Activated CD8-positive, alpha-beta memory T cell treated with anti-CD3 and anti-CD28 coated beads, Interleukin-2, amount 50 U/mL, for 4 hours (primary cell): Measurements from ENCODE around the gene SEMG1.

Source experiments
- DNase-seq: peaks from one replicate; pipeline ENCODE4 v3.0.0-alpha.2; 2020

The SEMG1 gene

DNA sequence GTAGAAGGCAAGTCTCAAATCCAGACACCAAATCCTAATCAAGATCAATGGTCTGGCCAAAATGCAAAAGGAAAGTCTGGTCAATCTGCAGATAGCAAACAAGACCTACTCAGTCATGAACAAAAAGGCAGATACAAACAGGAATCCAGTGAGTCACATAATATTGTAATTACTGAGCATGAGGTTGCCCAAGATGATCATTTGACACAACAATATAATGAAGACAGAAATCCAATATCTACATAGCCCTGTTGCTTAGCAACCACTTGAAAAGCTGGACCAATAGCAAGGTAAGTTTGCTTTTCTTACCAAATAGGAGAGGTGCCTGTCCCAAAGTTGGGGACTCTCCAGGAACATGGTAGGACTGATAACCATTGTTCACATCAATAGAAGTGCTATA is 16.3 kb downstream of the SEMG1 start:
- no peak for DNase-seq

DNA sequence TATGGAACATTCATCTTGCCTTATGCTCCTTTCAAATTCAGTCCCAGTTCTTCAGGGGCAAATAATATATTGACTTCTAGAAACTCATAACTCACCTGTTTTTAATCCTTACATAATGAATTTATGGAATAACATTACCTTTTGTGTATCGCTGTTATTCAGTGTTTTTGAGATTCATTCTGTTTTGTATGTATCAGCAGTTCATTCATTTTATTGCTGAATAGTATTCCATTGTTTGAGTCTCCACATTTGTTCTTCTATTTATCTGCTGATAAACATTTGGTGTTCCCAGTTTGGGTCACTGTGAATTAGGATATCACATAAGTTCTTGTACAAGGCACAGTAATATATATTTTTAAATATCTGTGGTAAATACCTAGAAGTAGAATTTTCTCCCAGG is 19.5 kb downstream of the SEMG1 start:
- DNase-seq, result no peak

DNA sequence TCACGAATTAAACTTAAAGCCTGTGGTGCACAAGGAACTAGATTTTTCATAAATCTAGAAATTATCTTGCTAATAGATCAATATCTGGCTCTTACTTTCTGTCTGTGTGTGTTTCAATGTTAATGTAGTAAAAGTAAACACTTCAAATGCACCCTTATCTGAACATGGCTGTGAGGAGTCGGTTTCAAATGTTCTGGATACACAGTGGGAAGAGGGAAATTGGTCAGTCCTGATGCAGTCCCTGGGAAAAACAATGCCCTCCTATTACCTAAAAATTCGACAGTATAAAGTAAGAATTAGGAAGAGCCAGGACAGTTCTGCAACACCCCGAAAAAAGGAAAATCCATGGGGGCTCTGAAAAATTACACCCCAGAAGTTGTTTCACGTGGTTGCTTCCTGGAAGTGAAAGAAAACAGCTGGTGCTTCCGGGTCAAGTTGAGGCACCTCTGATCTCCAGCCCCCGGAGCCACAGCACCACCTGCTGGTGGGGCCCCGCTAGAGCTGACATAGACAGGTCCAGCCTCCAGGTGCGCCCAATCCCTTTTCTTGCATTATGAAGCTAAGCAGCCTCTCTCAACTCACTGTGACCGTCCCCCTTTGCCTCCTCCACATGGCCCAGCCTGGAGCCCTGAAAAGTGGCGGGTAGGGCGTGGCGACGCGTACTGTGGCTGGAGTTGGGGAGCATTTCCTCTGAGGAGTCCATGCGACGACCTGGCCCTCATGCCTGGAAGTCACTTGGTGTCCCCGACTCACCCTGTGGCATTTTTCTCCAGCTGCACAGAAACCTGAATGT is 22.6 kb downstream of the SEMG1 start:
- DNase-seq, result no peak

DNA sequence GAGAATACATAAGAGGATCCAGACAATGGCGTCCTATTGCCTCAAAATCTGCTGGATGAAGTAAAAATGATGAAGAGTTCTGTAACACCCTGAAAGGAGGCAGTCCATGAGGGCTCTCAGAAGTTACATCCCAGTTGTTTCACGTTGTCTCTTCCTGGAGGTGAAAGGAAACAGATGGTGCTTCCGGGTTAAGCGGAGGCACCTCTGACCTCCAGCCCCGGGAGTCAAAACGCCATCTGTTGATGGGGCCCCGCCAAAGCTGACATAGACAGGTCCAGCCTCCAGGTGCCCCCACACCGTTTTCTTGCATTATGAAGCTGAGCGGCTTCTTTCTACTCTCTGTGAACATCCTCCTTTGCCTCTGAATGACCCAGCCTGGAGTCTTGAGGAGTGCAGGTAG is 23.8 kb downstream of the SEMG1 start:
- DNase-seq, result no peak

DNA sequence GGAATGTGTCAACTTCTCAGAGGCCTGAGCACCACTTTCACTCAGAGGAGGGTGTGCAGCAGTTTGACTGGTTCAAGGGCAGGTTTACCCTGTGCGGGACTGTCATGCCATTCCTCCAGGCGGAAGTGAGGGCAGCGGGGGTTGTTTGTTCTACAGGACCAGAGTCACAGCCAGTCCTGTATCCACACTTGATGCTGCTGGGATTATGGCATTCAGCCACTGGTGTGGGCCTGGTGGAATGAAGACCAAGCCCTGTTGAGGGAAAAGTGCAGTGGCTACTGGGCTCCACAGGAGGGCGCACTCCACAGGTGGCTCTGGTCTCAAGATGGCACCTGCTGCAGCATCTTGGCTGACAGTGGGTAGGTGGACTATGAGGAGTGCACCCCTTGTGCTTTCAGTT is 29.2 kb downstream of the SEMG1 start:
- DNase-seq, result no peak

DNA sequence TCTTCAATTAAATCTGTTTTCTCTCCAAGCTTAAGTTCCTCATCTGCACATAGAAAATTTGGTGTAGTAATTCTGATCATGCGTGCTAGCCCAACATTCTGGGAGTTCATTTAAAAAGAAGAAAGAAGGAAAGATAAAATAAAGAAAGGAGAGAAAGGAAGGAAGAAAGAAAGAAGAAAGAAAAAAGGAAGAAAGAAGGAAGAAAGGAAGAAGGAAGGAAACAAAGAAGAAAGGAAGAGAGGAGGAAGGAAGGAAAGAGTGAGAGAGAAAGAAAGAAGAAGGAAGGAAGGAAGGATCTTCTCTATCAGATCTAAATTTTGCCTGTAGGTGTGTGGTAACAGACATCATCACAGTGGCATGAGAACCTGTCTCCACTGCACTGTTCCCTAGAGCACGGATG is 31.3 kb downstream of the SEMG1 start:
- DNase-seq, result no peak

DNA sequence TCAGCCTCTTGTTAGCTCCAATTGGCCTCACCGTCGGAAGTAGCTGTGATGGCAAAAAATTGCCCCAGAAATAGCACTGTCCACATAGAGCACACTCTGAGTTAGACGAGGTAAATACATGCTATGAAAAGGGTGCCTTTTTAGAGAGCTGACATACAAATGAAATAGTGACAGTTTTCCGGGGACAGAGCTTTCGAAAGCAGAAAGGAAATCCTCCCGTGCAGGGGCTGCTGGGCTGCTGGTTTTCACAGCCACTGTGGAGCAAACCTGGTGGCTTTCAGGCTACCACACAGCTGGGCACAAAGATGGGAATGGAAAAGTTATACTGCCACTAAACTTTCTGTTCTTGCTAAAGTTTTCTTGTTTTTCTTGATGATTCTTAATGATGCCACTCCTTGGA is 39.3 kb downstream of the SEMG1 start:
- no peak for DNase-seq

DNA sequence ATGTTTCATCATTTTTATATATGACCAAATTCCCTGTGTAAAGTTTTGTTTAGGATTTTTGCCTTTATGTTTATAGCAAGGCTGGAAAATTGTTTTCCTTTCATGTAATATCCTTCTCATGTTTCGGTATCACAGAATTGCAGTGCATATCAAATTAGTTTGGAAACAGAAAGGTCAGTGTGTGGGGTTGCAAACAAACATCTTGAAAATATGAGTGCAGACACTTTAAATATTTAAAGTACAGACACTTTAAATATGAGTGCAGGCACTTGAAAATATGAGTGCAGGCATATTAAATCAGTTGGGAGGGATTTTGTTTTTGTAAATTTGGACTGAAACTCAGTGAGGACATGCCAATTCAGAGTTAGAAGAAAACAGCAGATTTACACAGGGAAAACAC is 41.0 kb downstream of the SEMG1 start:
- DNase-seq, result no peak

DNA sequence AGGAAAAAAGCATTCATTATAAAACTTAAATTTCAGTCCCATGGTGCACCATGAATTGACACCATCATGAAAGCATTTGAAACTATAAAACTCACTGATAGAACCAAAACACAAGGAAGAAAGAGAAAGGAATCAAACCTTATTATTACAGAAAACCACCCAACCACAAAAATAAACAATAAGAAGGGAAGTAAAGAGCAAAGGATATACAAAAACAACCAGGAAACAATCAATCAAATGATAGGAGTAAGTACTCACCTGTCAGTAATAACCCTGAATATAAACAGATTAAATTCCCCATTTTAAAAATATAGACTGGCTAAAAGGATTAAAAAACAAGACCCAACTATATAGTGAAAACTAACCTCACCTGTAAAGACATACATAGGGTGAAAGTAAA is 41.8 kb downstream of the SEMG1 start:
- no peak for DNase-seq

DNA sequence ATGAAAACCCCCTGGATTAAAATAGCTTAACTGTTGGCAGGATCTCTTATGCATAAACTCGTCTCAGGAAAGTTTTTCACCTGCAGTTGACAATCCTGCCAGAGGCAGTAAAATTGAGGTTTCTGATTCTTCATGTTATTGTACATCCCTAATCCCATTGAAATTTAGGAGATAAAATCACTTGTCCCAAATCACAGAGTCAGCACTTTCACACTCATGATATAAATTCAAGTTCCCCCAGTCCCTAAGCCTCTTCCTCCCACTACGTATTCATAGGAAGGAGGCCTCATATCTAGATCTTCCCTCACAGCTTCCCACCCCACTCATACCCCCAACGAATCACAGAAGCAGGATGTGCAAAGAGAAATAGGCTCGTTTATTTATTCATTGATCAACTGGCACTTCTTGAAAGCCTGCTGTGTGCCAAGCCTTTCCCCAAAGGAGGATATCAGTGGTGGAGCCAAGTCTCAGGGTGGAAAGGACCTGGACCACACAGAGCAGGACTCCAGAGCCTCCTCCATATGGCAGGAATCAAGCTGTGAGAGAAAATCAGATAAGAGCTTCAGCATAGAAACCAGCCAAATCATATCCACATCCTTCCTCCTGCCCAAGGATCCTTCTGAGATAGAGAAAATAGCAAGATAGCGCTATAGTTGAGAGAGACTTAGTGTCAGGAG is 45.2 kb downstream of the SEMG1 start:
- no peak for DNase-seq

DNA sequence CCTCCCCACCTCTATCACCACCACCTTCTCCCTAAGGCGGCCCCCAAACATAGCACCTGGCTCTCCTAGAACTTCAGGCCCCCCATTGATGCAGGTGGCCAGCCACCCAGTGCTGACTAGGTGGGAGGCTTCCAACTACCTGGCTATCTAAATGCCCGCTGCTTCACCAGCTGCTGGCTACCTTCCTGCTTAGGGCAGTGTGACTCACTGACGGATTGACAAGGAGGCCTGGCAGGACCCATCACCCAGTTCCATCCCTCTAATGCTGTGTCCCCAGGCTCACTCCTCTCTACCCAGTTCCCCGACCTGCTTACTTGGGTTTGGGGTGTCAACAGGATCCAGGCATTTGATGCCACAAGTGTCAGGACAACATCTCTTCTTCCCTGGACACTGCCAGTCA is 46.4 kb downstream of the SEMG1 start:
- no peak for DNase-seq

DNA sequence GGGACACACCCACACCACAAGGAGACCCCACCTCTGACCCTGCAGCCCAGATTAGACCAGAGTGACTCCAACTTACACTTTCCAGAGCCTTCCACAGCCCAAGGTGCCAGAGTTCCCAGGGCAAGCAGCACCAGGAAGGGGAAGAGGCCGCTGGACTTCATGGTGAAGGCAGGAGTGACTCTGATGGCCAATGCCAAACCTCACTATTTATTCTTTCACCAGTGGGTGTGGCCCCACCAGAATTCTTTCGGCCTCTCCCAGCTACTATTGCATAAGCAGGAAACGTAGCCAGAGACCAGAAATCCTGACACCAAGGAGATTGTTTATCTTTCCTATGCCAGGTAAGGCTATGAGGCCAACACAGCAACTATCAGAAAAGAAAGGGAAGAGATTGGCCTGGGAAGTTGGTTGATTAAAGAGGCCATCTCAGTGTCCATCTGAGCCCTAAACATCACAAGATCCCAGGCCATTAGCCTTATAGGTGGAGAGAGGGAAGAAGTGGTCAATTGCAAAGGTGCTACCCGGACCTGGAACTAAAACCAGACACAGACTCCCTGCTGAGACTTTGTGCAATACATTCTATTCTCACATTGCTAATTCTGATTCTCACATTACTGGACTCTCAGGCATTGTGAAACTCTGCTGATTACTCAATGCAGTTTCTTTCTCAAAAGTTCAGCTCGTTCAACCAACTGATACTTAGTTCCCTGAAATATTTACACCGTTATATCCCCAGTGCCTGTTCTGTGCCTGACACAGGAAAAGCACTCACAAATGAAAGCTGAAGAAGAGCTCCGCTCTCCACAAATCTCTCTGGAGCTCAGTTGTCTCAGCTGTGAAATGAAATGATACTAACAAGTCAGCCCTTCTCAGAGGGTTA is 47.8 kb downstream of the SEMG1 start, which contains the start of gene SLPI:
TSS of gene SLPI (minus strand) at position 182 of the 880 bp plus-strand sequence. CDS start at position 161, 21 bp downstream.
- DNase-seq, result no peak

DNA sequence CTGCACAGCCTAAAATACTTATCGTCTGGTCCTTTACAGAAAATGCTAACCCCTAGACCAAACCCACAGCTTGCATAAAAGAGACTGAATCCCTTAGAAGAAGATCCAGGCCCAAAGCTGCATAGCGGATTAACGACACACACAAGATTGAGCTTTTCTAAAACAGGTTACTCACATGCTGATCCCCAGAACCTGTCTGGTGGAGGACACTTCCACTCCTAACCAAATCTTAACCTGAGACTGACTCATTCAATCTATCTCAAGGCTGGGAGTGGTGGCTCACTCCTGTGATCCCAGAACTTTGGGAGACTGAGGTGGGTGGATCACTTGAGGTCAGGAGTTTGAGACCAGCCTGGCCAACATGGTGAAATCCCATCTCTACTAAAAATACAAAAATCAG is 50.3 kb downstream of the SEMG1 start:
- DNase-seq, result no peak

DNA sequence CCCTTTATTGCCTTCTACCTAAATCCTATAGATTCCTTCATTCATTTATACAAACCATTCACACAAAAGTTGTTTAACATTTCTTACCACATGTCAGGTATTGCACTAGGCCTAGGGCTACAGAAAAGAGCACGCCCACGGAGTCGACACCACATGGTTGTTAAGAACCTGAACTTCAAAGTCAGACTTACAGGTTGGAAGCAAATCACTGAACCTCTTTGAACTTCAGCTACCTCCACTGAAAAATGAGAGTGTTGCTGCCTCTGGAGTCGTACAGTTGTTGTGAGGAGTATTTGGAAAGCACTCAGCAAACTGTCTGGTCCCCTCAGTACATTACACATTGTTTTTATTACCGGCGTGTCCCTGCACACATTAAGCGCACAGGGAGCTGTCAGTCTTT is 50.9 kb downstream of the SEMG1 start:
- DNase-seq, result no peak

DNA sequence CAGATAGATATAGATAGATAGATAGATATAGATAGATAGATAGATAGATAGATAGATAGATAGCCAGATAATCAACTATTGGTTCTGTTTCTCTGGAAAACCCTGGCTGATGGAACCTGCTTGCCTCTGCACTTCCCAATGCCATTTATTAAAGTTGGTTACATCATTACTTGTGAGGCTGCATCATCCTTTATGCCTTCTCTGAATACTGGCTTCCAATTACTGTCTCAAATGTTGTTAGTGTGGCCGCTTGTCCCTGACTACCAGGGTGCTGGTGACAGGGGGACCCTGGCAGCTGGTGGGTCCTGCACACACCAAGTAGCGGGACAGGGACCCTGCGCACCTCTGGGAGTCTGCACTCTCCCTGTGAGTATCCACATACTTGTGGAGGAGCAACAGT is 51.4 kb downstream of the SEMG1 start:
- DNase-seq, result no peak

DNA sequence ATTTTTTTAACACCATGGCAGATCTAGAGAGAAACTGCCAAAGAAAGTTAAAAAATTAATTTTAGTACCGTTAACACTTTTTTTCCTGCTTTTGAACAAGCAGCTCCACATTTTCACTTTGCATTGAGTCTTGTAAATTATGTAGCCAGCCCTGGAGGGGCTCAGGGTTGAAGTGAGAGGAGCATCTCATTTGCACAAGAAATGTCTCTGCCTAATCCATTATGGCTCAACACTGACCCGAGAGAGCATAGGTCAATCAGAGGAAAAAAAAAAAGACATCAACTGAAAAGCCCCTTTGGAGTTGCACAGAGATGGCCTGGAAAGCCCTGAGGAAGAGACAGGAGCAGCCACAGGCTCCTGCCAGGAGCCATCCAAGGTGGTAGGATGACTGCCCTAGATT is 51.8 kb downstream of the SEMG1 start:
- no peak for DNase-seq
